Fibroblast of skin of scalp (primary cell): ENCODE measurements around the gene CEMP1.

Source experiments
- DNase-seq: peaks from one replicate; pipeline ENCODE4 v3.0.0-alpha.2; 2013

CEMP1 gene

DNA sequence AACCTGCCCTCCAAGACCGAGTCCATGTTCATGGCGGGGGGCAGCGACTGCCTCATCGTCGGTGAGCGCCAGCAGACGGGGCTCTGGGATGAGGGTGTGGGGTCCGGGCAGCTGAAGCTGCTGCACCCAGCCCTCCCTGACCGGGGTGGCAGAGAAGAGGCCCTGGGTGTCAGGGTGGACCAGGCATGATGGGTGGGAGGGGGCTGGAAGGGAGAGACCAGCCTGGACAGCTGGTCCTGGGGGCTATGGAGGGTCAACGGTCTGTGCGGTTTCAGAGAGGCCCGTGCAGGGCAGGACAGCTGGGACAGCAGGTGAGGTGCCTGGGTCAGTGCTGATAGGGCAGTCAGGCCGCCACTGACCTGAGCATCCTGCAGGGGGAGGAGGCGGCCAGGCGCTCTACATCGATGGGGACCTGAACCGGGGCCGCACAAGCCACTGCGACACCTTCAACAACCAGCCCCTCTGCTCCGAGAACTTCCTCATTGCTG is 30.7 kb downstream of the CEMP1 start:
- DNase-seq, result no peak

- DNase-seq, result no peak
Measured at GRCh38 chr16:2499890-2500429, 31.2 kb downstream of the CEMP1 start.

- DNase-seq, result no peak
Measured at GRCh38 chr16:2499454-2499853, 31.8 kb downstream of the CEMP1 start.

GRCh38 chr16:2498531-2499253 is 32.5 kb downstream of the CEMP1 start:
- DNase-seq, result no peak

DNA sequence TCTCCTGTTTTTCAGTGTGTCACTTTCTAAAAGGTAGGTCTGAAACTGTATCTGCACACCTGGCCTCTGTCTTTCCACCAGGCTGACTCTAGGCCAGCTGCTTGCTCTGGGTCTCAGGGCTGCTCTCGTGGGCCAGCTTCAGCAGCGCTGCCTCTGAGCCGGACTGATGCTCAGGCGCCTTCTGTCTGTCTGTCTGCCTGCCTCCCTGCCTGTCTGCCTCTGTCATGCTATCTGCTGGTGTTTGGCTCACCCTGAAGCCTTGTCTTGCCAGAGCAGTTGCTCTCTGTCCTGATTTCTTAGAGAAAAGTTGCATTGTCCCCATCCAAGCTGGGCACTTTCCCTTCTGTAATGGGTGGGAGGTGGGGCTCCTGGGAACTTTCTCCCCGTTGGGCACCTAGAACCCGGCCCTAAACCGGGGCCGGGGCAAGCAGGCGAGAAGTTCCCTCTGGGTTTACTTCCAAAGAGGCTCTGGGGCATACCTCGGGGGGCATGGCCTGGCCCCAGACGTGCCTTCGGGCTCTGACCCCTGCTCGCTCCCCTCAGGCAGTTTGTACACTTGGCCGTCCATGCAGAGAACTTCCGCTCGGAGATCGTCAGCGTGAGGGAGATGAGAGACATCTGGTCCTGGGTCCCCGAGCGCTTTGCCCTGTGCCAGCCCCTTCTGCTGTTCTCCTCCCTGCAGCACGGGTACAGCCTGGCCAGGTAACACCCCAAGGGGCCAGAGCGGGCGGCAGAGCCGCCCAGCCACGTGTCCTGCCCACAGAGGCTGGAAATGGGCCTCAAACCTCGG is 33.3 kb downstream of the CEMP1 start:
- no peak for DNase-seq

- DNase-seq, result peak; percentile 42
Measured at GRCh38 chr16:2497116-2497630, 34.0 kb downstream of the CEMP1 start.

GRCh38 chr16:2496223-2497115 is 34.7 kb downstream of the CEMP1 start:
- DNase-seq, result no peak

DNA sequence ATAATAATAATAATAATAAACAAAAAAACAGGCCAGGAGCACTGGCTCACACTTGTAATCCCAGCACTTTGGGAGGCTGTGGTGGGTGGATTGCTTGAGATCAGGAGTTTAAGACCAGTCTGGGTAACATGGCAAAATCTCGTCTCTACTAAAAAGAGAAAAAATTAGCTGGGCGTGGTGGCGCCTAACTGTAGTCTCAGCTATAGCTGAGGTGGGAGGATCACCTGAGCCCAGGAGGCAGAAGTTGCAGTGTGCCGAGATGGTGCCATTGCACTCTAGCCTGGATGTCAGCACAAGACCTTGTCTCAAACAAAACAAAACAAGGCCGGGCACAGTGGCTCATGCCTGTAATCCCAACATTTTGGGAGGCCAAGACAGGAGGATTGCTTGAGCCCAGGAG is 36.2 kb downstream of the CEMP1 start:
- DNase-seq, result no peak

DNA sequence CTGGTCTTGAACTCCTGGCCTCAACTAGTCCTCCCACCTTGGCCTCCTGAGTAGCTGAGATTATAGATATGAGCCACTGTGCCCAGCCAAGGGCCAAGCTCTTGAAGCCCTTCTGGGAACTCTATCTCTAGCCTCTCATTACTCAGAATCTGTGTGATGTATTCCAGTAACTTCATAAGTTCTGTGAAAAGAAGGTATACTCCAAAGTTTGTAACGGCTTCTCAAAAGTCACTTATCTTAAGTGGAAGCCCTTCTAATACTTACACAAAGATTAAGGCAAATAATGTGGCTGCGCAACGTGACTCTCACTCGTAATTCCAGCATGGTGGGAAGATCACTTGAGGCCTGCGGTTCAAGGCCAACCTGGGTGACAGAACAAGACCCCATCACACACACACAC is 36.6 kb downstream of the CEMP1 start:
- DNase-seq, result no peak

GRCh38 chr16:2493605-2494004 is 37.6 kb downstream of the CEMP1 start:
- no peak for DNase-seq

GRCh38 chr16:2492292-2492691 is 38.9 kb downstream of the CEMP1 start:
- no peak for DNase-seq

- no peak for DNase-seq
Measured at GRCh38 chr16:2490190-2491105, 40.8 kb downstream of the CEMP1 start.

DNA sequence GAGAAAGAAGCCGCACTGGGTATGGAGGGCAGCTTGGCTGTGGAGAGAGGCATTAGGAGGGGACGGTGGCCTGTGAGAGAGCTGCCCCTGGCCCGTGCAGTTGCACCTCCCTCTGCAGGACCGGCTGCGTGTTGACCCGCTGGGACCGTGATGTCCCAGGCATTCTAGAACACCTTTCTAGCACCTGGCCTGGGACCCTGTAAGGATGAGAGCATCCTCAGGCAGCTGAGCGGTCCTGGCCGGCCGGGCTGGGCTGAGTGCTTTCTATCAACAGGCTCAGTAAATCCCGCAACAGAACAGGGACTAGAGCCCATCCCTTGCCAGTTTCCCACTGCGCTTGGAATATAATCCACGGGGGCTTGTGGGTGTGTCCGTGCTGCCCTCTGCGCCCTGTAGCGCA is 41.6 kb downstream of the CEMP1 start:
- no peak for DNase-seq

DNA sequence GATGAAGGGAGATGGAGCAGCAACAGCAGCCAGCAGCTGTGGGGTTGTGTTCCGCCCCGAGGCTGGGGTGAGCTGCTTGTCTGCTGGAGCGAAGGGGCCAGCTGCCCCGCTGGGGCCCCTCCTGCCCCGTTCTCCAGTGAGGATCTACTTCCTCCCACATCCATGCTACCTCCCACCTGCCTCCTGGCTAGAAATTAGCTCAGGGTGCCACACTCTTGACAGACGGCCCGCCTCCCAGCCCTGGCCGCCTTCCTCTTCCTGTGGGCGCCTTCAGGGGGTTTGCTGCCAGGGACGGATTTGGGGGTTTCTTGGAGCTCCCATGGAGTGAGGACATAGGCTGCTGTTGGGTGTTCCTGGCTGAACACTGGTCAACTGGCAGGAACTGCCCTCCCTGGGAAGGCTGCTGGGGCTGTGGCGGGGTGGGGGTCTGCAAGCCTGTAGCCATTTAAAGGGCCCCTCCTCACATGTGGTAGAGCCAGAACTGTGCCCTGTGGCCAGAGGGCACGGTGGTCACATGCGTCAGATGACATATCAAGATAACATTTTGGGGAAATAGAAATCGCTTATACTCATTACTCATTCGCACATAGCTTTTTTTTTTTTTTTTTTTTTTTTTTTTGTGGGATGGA is 43.2 kb downstream of the CEMP1 start:
- no peak for DNase-seq

DNA sequence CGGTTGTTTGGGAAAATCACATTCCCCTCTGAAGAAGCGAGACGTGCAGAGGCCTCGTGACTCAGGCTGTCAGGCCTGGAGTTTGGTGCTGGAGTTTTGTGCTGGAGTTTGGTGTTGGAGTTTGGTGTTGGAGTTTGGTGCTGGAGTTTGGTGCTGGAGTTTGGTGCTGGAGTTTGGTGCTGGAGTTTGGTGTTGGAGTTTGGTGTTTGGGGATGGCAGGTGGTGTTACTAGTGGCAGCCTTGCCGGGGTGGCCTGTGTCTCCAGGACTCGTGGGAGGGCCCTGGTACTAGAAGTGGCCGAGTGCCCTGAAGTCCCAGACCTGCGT is 43.7 kb downstream of the CEMP1 start:
- DNase-seq, result no peak

- peak; percentile 18 for DNase-seq
Measured at GRCh38 chr16:2486645-2487516, 44.3 kb downstream of the CEMP1 start.

- no peak for DNase-seq
Measured at GRCh38 chr16:2485811-2486507, 45.2 kb downstream of the CEMP1 start.

- DNase-seq, result no peak
Measured at GRCh38 chr16:2484898-2485508, 46.2 kb downstream of the CEMP1 start.
